Calu3 (cell line): Measurements from ENCODE around the gene USH1G. TPM values are rescaled to one million over a fixed set of nuclear protein-coding genes. Genes with fewer than 3 reads are reported as not detected.

Source experiments
- BruUV-seq: library from RNA; stranded (reverse); fragments of 400-500 nt; replicated peaks from 2 replicates; lab custom pipeline; 2021; lab: Mats Ljungman, UMichigan
- CTCF ChIA-PET: fragments of 300-600 bp; sonication (Branson Sonifier 250); formaldehyde crosslinking; loops from one replicate; lab custom pipeline; 2022; ENCODE audit warnings: antibody characterized with exemption; lab: Charles Lee
- DNase-seq: peaks from one replicate; pipeline ENCODE4 v3.0.0; 2022
- H3K27ac Mint-ChIP-seq: one replicate; pipeline ENCODE4 v1.8.0; 2022; ENCODE audit warnings: mixed read lengths; ENCODE audit not compliant: unreplicated experiment
- H3K27me3 Mint-ChIP-seq: one replicate; pipeline ENCODE4 v1.8.0; 2022; ENCODE audit warnings: mixed read lengths; ENCODE audit not compliant: unreplicated experiment
- H3K36me3 Mint-ChIP-seq: one replicate; pipeline ENCODE4 v1.8.0; 2022; ENCODE audit warnings: mild to moderate bottlenecking, moderate library complexity, mixed read lengths; ENCODE audit not compliant: insufficient read depth, unreplicated experiment
- H3K4me1 Mint-ChIP-seq: one replicate; pipeline ENCODE4 v1.8.0; 2022; ENCODE audit warnings: mild to moderate bottlenecking, low read depth, mixed read lengths; ENCODE audit not compliant: unreplicated experiment
- H3K4me3 Mint-ChIP-seq: one replicate; pipeline ENCODE4 v1.8.0; 2022; ENCODE audit warnings: mild to moderate bottlenecking, low read depth, moderate library complexity, mixed read lengths; ENCODE audit not compliant: unreplicated experiment
- H3K9me3 Mint-ChIP-seq: one replicate; pipeline ENCODE4 v1.8.0; 2022; ENCODE audit warnings: low read depth, mixed read lengths; ENCODE audit not compliant: unreplicated experiment
- intact Hi-C: fragments of 100-400 bp; cut with micrococcal nuclease; formaldehyde crosslinking; loops from one replicate; pipeline ENCODE4 v1.10.0; 2022; ENCODE audit not compliant: unreplicated experiment
- total RNA-seq: library from RNA; stranded (reverse); gene quantifications from 2 replicates; pipeline ENCODE4 v1.2.3, GENCODE V29; 2022
- TF ChIP-seq, protein P1 (sequence below): fragments of 200-600 bp; IDR thresholded peaks from one replicate; pipeline ENCODE4 v1.8.0; 2022; ENCODE audit warnings: antibody characterized with exemption; ENCODE audit not compliant: unreplicated experiment

The USH1G gene
- total RNA-seq, 1 experiment from 2014 or later: not detected

DNA sequence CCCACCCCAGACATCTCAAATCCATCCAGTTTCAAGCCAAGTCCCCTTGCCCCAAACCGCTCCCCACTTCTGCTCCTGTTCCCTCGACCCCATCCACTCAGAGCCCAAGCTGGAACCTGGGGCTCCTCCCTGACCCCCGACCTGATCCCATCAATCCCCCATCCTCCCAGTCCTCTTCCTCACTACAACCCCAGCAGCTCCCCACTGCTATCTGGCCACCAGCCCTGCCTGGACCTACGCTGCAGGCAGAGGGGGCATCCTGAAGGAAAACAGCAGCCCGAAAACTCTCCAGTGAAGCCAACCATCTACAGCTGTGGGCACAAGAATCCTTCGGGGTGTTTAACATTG, 54.2 kb downstream of the USH1G start:
- no peak overlapping the region for H3K4me3 Mint-ChIP-seq
- H3K36me3 Mint-ChIP-seq: peaks cover 25% of the 10 kb centered on the region
- no peaks in the 10 kb centered on the region for H3K9me3 Mint-ChIP-seq
- peaks cover 16% of the 10 kb centered on the region for H3K4me1 Mint-ChIP-seq
- TF ChIP-seq, protein P1, sequence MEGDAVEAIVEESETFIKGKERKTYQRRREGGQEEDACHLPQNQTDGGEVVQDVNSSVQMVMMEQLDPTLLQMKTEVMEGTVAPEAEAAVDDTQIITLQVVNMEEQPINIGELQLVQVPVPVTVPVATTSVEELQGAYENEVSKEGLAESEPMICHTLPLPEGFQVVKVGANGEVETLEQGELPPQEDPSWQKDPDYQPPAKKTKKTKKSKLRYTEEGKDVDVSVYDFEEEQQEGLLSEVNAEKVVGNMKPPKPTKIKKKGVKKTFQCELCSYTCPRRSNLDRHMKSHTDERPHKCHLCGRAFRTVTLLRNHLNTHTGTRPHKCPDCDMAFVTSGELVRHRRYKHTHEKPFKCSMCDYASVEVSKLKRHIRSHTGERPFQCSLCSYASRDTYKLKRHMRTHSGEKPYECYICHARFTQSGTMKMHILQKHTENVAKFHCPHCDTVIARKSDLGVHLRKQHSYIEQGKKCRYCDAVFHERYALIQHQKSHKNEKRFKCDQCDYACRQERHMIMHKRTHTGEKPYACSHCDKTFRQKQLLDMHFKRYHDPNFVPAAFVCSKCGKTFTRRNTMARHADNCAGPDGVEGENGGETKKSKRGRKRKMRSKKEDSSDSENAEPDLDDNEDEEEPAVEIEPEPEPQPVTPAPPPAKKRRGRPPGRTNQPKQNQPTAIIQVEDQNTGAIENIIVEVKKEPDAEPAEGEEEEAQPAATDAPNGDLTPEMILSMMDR: no peak
- no peak overlapping the region for H3K27ac Mint-ChIP-seq
- CTCF ChIA-PET: interaction anchor here (0.8 kb wide), 1 partner anchor 241 kb away, joined by 5 read pairs; no protein-coding TSS in a partner anchor
- no peak for DNase-seq
- intact Hi-C loops: loop anchor here (10.0 kb wide), 1 partner anchor 214 kb away; no protein-coding TSS in a partner anchor
- BruUV-seq: no TSS peak
- H3K27me3 Mint-ChIP-seq: no peaks in the 10 kb centered on the region

DNA sequence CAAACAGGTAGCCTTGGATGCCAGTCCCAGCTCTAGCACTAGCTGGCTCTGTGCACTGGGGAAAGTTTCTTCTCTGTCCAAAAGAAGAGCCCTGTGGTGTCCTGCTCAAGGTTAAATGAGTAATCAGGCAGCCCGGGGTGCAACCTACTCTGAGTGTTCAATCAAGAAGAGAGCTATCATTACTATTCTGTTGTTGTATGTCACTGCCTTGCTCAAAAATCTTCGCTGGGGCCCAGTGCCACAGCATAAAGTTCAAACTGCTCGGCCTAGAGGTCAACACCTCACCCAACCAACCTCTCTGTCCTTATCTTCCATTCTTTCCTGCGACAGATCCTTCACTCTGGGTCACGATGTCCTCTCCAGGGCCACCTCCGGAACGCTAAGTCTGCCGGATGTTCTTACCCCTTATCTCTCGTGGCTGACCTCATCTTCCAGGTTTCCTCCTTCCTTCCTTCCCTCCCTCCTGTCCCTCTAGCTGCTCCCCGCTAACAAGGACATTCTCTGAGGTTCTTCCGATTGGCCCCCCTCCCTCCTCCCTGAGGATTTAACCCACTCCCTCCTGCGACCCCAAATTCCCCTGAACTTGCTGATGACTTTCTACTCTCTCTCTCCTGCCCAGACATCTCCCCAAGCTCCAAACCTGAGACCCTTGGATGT, 54.7 kb downstream of the USH1G start:
- peaks cover 19% of the 10 kb centered on the region for H3K4me1 Mint-ChIP-seq
- intact Hi-C loops: loop anchor here (10.0 kb wide), 1 partner anchor 214 kb away; no protein-coding TSS in a partner anchor
- H3K9me3 Mint-ChIP-seq: peaks cover 4% of the 10 kb centered on the region
- H3K27ac Mint-ChIP-seq: no peak overlapping the region
- TF ChIP-seq, protein P1: no peak
- no peak overlapping the region for H3K4me3 Mint-ChIP-seq
- CTCF ChIA-PET: interaction anchor here (0.8 kb wide), 1 partner anchor 241 kb away, joined by 5 read pairs; no protein-coding TSS in a partner anchor
- no peak for DNase-seq
- peaks cover 20% of the 10 kb centered on the region for H3K36me3 Mint-ChIP-seq
- H3K27me3 Mint-ChIP-seq: no peaks in the 10 kb centered on the region
- BruUV-seq: no TSS peak

DNA sequence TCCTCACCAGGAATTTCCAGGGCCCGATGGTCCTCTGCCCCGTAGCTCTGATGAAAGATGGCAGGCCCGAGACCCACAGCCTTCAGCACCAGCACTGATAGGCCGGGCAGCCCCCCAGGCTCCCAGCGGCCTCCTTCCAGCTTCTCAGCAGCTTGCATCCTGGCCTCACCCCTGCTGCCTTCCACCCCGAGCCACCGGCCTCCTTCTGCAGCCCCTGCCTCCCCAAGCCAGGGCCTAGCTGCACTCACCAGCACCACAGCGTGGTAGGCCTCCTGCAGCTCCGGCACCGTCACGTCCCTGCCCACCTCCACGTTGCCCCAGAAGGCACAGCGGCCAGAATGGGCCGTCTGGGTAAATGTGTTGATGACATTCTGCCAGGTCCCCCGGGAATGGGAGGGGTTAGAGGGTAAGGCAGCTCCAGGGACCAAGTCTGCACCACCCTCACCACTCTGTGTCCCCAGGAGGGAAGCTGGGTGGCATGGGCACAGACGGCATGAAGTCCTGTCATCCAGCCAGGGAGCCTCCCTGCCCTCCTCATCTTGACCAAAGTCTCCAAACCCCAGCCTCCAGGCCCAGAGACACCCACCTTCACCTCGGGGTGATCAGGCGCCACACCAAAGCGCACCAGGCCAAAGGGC, 56.7 kb downstream of the USH1G start:
- no peak for DNase-seq
- CTCF ChIA-PET: interaction anchor here (1.0 to 1.2 kb wide), 2 partner anchors 75 to 209 kb away, joined by 3 to 4 read pairs; no protein-coding TSS in a partner anchor
- Mint-ChIP-seq H3K9me3 (peaks cover 4% of the 10 kb centered on the region), H3K4me3 (no peak overlapping the region), H3K4me1 (peaks cover 7% of the 10 kb centered on the region), H3K27ac (no peak overlapping the region), H3K36me3 (peaks cover 4% of the 10 kb centered on the region), H3K27me3 (peaks cover 5% of the 10 kb centered on the region)
- TF ChIP-seq, protein P1: no peak
- no TSS peak for BruUV-seq
- intact Hi-C loops: loop anchor here (10.0 kb wide), 1 partner anchor 212 kb away; no protein-coding TSS in a partner anchor

Other genes with a start within 250 kb of the USH1G start
- gene CD300LF, start 210.3 kb downstream of the USH1G start, total RNA-seq: not detected in 2 replicates
- 0.21 TPM in 1 of 2 replicates, not detected in the other for gene RAB37, start 186.0 kb downstream of the USH1G start, total RNA-seq
- 114 and 143 TPM in 2 replicates for gene NHERF1, start 174.6 kb downstream of the USH1G start, total RNA-seq
- gene NAT9, start 146.9 kb downstream of the USH1G start, total RNA-seq: 66.5 and 74.7 TPM in 2 replicates
- not detected in 2 replicates for gene GRIN2C, start 63.4 kb downstream of the USH1G start, total RNA-seq
- 8.4 and 13.5 TPM in 2 replicates for gene FDXR, start 50.3 kb downstream of the USH1G start, total RNA-seq
- gene FADS6, start 29.6 kb downstream of the USH1G start, total RNA-seq: not detected in 2 replicates
- not detected in 2 replicates for gene OTOP2, start 1.0 kb upstream of the USH1G start, total RNA-seq
- gene OTOP3, start 12.6 kb upstream of the USH1G start, total RNA-seq: not detected in 2 replicates
- 114 and 122 TPM in 2 replicates for gene HID1, start 49.5 kb upstream of the USH1G start, total RNA-seq
- 39.4 and 48.3 TPM in 2 replicates for gene CDR2L, start 64.4 kb upstream of the USH1G start, total RNA-seq
- 49.0 and 52.7 TPM in 2 replicates for gene MRPL58, start 89.4 kb upstream of the USH1G start, total RNA-seq
- gene ATP5PD, start 123.7 kb upstream of the USH1G start, total RNA-seq: 288 and 289 TPM in 2 replicates
- 24.4 TPM in 2 replicates for gene KCTD2, start 124.0 kb upstream of the USH1G start, total RNA-seq
- 124 and 187 TPM in 2 replicates for gene SLC16A5, start 164.7 kb upstream of the USH1G start, total RNA-seq
- gene ARMC7, start 186.7 kb upstream of the USH1G start, total RNA-seq: 18.6 and 19.8 TPM in 2 replicates
- gene NT5C, start 208.5 kb upstream of the USH1G start, total RNA-seq: 56.6 and 58.2 TPM in 2 replicates
- gene JPT1, start 231.3 kb upstream of the USH1G start, total RNA-seq: 479 and 546 TPM in 2 replicates